CD4-positive, alpha-beta T cell treated with Interleukin-15 for 1 hour (primary cell): Measurements from ENCODE around the gene ADGRA1.

Experiments used
- DNase-seq: peaks from one replicate; pipeline ENCODE4 v3.0.0-alpha.2; 2020

The ADGRA1 gene

DNA sequence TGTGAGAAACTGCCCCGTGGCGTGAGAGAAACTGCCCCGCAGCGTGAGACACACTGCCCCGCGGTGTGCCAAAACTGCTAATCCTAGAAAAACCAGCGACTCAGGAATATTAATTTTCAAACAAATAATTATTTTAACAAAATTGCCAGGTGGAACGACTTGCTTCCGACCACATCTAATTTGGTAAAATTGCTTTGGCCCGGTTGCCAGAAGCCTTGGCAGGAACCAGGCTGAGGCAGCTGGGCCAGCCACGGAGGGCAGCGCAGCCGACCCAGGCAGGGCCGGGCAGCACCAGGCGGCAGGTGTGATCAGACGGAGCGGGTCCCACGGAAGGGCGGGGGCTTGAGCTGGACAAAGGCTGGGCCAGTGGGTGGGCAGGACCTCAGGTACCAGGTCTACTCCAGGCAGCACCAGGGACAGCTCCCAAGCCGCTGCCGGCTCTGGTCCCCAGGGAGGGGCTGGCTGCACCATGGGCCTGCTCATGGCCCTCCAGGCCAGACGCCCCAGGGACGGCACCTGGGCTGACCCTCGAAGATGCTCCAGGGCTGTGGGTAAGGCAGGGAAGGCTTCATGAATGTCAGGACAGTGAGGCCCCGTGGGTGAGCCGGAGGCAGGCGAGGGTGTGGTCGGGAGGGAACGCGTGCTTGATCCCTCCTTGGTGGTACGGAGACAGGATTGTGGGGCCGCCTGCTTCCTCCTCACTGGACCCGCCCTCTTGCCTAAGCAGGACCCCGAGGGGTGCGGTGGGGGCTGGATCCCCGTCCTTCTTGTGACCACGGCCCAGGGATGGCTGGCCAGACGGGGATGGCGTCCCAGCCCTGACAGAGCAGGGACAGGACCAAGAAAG, 7.7 kb upstream of the ADGRA1 start:
- no peak for DNase-seq

GRCh38 chr10:133080683-133081040, 7.1 kb upstream of the ADGRA1 start:
- no peak for DNase-seq

DNA sequence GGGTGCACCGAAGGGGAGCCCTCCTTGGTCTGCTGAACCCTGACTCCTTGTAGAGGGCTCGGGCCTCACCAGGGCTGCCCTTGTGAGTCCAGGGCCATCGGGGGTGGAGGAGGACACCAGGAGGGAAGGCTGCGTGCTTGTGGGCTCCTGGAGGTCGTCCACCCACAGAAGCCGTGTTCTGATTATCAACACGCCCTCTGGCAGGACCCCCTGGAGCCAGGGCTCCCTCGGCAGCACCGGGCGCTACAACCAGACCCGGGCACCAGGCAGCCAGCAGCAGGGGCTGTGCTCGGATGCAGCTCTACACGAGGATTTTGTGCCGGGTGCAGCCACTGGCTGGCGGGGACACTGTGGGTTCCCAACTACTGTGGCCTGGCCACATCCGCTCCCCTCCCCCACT, 6.1 kb upstream of the ADGRA1 start:
- DNase-seq = no peak

- DNase-seq = no peak
Measured at GRCh38 chr10:133082685-133083421, 4.9 kb upstream of the ADGRA1 start.

DNA sequence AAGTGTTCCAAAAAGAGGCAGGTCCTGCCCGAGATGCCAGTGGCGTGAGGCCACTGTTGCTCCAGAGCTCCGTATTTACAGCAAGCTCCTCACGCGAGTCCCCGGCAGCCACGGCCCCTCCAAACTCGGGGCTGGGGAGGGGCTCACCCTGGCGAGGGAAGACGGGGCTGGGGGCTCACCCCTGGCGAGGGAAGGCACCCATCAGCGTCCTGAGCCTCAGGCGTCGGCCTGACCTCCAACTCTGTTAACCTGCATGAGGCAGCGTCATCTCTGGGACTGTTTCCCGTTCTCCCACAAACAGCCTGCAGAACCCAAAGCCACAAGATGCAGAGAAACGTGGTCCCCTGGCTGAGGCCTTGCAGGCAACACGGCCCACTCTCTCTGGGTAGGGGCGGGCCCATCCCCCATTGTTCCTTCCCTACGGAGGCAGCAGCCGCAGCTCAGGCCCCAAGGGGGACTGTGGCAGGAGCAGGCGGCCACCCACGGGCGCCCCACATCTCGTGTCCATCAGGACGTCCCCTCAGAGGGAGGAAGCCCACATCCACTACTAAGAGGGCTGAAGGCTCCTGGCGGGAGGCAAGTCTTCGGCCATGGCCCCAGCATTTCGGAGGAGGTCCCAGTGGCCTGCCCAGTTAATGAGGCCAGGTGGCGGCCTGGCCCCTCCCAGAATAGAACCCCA, 4.2 kb upstream of the ADGRA1 start:
- DNase-seq = no peak

DNA sequence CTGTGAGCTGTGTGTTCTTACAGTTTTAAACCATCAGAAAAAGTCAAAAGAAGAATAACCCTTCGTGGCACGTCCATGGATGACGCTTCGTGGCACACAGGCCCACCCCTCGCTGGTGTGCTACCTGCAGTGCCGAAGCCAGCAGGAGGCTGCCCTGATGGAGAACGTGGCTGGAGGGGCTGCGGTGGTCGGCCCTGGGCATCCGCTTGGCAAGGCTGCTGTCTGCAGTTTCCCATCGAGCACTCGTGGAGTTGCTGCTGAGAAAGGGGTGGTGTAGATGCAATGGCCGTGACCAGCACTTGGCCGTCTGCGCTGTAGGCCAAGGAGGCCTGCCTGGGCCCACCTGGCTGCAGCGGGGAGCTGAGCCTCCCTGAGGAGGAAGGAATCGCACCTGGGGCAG, 3.2 kb upstream of the ADGRA1 start:
- no peak for DNase-seq

- DNase-seq = no peak
Measured at GRCh38 chr10:133085251-133086125, 2.2 kb upstream of the ADGRA1 start.

DNA sequence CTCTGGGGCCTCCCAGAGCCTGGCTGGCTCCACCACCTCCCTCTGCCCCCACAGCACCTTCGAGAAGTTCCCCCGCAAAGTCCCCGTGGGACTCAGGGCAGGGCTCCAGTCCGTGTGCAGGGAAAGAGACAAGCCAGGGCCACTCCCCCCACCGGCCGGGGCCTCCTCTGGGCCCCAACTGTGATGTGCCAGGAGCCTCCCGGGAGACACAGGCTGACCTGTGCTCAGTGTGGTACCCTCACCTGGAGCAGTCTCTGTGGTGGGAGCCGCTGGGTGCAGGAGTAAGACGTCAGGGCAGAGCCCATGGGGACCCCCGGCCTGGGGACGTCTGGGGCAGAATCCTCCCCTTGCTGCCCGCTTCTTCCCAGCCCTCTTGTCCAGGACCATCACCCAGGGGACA, 1.5 kb upstream of the ADGRA1 start:
- no peak for DNase-seq

DNA sequence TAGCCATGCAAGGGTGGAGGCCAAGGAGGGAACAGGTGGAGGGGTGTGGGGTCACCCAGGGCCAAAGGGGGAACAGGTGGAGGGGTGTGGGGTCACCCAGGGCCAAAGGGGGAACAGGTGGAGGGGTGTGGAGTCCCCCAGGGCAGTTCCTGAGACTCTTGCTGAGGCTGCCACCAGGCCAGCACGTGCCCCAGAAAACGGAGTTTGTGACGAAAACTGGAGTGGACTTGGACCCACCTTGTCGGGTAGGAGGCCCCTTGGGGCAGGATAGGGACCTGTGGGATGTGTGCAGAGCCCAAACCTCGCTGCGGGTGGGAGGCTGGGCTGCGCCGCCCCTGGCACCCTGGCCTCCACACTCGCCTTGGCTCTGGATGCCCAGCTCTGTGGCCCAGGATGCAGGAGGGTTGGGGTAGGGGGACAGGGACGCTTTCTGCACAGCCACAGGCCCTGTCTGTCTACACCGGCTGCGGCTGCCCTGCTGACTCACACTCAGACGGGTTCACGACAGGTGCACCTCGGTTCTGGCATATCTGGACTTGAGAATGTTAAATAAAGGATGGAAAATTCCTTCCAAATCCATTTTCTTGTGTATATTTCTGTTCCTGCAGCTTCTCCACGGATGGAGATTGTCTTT, 562 bp upstream of the ADGRA1 start:
- DNase-seq = no peak

GRCh38 chr10:133088179-133088955, 643 bp downstream of the ADGRA1 start:
- DNase-seq = no peak

DNA sequence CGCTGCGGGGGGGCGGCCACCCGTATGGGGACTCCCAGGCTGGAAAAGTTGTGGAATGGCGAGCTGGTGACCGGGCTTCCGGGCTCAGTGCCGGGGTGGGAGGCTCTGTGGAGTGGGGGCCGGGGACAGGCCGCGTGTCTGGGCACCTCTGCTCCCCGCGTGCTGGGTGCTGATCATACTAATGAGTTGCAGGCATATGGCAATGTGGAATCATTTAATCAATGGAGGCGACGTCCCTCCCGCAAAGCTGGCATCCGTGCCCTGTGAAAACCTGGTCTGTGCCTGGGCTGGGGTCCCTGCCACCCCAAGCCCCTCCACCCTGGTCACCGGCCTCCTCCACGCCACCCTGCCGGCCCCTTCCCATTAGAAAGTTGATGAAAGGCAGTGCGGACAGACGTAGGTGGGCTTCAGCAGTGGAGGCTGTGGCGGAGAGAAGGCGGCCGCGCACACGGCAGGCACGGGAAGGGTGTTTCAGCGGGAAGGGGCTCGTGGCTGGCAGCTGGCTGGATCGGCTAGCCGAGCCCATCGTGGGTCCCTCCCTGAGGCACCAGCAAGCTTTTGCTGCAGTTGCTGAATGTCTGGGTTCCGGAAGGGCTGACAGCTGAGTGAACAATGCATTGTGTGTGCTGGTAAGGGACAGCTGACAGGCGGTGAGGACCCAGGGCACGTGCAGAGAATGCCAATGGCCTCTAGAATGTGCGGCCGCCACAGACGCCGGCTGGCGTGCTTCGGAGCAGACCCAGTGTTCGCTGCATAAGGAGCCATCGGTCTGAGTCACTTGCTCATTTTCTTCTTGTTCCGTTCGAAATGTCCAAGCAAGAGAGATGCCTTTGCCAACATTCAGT, 1.5 kb downstream of the ADGRA1 start:
- no peak for DNase-seq

DNA sequence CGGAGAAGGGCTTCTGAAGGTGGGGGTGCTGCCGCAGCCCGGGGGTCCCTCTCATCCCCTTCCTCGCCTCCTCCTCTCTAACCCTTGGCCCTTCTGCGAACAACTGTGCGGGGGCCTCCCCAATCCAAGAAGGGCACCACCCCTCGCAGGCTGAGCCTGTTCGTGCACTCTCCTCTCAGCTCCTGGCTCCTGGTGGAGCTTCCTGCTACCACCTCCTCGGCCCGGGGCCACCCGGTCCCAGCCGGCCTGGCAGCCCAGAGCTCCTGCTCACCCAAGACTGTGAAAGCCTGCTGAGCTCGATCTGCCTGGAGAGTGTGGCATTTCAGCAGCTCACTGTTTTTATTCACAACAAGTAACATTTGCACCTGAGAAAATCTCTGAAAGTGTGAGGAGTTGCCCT, 2.4 kb downstream of the ADGRA1 start:
- no peak for DNase-seq

- no peak for DNase-seq
Measured at GRCh38 chr10:133090654-133091053, 2.9 kb downstream of the ADGRA1 start.

DNA sequence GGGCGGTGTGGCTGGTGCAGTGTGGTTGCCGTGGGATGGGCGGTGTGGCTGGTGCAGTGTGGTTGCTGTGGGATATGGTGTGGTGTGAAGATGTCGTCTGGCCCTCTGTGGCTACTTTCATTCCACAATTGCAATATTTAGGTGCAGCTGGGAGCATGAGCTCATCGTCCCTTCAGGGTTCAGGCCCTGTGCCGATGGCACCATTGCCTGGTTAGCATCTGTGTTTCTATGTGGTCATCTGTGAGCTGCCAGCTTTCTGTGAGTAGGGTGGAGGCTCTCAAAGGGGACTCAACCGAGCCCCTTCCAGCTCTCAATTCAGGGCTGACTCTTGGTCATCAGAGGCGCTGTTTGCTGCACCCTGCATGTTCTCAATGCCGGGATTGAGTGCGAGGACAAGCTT, 3.6 kb downstream of the ADGRA1 start:
- DNase-seq = no peak

GRCh38 chr10:133093291-133093690, 5.6 kb downstream of the ADGRA1 start:
- DNase-seq = no peak

- no peak for DNase-seq
Measured at GRCh38 chr10:133094286-133094685, 6.6 kb downstream of the ADGRA1 start.

- DNase-seq = no peak
Measured at GRCh38 chr10:133094866-133095265, 7.1 kb downstream of the ADGRA1 start.

GRCh38 chr10:133095586-133095985, 7.9 kb downstream of the ADGRA1 start:
- no peak for DNase-seq

GRCh38 chr10:133096616-133097269, 9.0 kb downstream of the ADGRA1 start:
- DNase-seq = no peak

DNA sequence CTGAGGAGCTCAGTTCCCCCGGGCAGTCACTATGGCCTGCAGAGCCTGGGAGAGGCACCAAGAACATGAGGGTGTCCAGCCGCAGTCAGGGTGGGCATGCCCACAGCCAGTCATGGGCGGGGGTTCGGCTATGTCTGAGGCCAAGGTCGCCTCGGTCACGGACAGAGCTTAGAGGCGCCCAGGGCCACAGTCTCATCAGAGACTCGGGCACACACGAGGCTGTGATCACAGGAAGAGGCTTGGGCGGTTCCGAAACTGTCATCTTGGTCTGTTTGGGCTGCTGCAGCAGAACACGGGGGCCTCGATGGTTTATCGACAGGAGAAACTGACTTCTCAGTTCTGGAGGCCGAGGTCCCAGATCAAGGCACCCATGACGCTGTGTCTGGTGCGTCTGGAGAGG, 9.7 kb downstream of the ADGRA1 start:
- DNase-seq = no peak
